GM10847 (cell line): Measurements from ENCODE around the gene RSAD1.
A peak's percentile ranks its signal among the peaks of the same experiment; 100 is the strongest.

Experiments
- POLR2A ChIP-seq: IDR thresholded peaks from 2 replicates; pipeline ENCODE4 v1.6.1; 2011; ENCODE audit not compliant: insufficient read length; ENCODE audit errors: extremely low read depth

Gene RSAD1

DNA sequence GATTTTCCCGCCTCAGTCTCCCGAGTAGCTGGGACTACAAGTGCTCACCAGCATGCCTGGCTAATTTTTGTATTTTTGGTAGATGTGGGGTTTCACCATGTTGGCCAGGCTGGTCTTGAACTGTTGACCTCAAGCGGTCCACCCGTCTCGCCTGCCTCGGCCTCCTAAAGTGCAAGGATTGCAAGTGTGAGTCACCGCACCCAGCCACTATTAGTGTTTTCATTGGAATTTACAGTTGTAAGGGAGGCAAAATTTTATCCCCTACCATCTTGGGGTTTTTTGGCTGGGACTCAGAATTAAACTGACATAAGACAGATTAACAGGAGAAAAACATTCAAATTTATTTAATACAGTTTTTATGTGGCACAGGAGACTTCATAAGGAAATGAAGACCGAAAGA lies 17.3 kb downstream of the RSAD1 start:
- no peak for TF ChIP-seq POLR2A

DNA sequence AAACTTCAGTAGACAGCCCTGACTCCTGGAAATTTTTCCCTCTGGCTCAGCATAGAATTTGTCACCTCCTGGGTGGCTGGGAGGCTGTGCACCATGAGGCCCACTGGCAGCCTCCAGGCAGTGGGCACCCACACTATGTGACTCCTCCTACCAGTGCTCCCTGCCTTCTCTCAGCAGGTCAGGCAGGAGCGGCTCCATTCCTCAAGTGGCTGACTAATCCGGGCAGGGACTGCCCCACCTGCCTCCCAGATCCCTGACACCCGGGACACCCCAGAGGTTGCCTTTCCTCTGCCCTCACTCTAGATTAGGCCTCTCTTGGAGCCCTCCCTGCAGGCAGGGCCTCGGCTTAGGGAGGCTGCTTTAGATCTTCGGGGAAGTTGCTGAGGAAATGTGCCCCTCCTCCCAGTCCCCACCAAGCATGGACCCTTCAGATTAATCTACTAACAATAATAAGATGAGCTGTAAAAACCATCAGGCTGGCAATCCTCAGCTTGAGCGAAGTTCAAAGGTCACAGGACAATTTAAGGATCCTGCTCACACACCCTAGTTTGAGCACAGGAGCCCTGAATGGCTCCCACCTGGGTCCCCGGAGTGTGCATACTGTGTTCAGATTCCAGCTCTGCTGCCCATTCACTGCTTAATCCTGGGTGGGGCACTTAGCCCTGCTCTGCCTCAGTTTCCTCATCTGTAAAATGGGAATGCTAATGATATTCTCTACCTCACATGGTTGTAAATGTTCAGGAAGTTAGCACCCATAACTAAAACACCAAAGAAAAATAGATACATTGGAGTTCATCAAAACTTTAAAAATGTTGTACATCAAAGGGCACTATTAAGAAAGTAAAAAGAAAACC lies 19.6 kb downstream of the RSAD1 start:
- no peak for TF ChIP-seq POLR2A

DNA sequence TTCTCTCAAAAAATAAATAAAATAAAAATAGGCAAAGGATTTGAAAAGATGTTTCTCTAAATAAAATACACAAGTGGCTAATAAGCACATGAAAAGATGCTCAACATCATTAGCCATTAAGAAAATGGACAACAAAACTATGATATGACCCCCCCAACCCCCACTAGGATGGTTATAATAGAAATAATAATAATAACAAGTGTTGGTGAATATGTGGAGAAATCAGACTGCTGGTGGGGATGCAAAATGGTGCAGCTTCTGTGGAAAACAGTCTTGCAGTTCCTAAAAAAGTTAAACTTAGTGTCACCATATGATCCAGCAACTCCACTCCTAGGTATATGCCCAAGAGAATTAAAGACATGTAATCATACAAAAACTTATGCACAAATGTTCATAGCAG lies 20.6 kb downstream of the RSAD1 start:
- no peak for TF ChIP-seq POLR2A

DNA sequence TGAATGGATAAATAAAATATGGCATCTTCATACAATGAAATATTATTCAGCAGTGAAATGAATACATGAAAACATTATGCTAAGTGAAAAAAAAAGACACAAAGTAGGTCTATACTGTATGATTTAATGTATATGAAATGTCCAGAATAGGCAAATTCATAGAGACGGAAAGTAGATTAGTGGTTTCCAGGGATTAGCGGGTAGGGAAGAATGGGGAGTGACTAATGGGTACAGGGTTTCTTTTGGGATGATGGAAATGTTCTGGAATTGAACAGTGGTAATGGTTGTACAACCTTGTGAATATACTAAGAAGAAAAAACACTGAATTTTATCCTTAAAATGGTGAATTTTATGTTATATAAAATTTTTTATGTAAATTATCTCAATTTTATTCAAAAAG lies 21.1 kb downstream of the RSAD1 start:
- no peak for TF ChIP-seq POLR2A

DNA sequence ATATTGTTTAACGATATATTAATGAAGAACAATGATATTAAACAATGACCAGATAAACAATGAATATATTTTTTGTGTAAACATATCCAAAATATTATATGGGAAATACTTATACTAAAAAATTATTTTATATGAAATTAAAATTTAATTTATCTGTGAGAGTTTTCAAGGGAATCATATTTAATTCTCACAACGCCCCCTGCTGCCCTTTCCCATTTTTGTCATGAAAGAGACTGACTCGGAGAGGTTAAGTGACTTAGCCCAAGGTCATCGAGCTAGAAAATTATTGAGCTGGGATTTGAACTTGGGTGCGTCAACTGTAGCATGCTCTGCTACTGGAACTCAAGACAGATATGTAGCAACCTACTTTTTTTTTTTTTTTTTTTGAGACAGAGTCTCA lies 22.4 kb downstream of the RSAD1 start:
- TF ChIP-seq POLR2A, result no peak

DNA sequence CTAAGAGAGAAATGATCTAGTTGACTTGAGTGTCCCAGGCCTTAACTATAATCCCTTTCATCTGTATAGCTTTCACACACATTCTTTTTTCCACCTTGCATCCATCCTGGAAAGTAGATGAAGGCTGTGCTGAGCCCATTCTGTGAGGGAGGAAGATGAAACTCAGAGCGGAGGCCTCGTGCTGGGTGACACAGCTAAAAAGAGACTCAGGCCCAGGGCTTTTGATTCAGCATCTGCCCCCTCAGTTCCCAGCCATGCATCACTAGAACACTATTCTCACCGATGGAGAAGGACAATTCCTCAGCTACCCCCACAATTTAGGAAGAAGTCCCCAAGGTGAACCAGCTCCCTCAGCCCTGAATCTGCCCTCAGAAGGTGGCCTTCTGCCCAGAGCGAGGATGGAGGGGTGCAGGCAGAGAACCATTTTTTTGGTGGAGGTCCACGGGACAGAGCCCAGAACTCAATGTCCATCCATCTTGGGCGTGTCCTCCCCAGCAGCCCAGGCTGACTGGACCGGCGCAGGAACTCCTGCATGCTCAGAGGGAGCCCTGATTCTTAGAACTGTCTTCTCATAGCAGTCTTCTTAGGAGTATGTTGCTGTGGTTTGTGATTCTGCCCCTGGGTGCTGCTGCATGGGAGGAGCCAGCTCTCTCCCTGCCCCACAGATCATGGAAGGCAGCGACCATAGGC lies 23.8 kb downstream of the RSAD1 start:
- TF ChIP-seq POLR2A, result no peak

DNA sequence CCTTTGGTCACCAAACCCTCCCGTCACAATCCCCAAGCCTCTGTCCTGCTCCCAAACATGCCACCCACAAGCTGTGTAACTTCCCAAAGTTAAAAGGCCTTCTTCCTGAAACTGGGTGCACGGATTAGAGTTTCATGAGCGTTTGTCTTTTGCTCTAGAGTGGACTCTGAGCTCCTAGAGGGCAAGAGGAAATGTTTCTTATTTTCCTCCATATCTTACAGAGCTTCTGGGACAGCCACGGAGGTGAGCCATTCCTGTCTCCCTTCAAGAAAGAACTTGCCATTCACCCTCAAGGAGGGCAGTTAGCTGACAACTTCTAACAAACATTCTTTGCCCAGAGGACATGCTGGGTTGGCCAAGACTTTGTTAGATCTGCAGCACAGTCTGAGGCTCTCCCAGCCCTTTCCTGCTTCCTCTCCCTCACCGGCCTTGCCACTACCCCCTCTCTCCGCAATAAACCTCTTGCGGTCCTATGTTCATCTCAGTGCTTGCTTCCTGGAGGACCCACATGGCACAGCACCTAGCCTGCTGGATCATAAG lies 27.0 kb downstream of the RSAD1 start:
- no peak for TF ChIP-seq POLR2A

DNA sequence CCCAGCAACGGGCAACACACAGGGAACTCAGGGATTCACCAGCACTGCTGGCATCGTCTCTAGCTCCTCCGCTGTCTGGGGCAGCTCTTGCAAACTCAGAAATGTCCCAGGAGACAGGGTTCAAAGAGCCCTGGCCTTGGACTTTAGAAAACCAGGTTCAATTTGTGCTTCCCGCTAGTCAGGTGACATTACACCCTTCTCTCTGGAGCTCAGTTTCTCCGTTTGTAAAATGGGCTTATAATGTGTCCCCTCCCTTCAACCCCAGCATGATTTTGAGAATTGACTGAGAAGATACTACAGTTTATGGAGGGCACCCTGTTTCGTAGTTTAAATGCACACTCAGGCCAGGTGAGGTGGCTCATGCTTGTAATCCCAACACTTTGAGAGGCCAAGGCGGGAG lies 27.6 kb downstream of the RSAD1 start:
- TF ChIP-seq POLR2A, result no peak

DNA sequence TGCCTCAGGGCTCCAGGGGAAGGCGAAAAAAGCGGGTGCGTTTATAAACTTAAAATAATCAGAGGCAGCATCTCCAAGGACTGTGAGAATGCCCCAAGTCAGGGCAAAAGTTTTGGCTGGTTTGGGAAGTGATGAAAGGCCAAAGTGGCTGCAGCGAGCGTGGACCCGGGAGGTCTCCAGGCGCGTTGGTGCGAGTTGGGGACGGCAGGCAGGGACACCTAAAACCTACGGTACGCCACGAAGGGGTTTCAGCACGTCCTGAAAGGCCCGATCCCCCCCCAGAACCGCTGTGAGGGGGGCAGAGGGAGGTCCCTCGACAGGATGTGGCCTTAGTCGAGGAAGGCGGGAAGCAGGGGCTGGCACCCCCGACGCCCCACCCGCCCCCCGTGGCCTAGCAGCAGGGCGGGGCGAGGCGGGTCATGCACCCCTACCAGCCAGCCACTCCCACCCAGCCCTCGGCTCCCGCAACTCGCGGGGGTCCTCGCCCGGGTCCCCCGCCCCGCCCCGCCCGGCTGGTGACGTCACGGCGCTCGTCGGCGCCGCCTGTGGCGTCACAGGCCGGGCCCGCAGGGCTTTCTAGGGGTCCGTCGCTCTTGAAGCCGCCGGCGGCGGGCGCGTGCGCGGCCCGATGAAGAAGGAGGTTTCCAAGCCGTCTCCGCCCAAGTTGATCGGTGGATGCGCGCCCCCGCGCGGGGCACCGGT lies 29.4 kb downstream of the RSAD1 start, which contains the start of gene MYCBPAP:
MYCBPAP (plus strand) TSS at position 569 of the 702 bp plus-strand sequence. CDS start 236 bp downstream, outside the sequence.
- TF ChIP-seq POLR2A, result peak; percentile 45

DNA sequence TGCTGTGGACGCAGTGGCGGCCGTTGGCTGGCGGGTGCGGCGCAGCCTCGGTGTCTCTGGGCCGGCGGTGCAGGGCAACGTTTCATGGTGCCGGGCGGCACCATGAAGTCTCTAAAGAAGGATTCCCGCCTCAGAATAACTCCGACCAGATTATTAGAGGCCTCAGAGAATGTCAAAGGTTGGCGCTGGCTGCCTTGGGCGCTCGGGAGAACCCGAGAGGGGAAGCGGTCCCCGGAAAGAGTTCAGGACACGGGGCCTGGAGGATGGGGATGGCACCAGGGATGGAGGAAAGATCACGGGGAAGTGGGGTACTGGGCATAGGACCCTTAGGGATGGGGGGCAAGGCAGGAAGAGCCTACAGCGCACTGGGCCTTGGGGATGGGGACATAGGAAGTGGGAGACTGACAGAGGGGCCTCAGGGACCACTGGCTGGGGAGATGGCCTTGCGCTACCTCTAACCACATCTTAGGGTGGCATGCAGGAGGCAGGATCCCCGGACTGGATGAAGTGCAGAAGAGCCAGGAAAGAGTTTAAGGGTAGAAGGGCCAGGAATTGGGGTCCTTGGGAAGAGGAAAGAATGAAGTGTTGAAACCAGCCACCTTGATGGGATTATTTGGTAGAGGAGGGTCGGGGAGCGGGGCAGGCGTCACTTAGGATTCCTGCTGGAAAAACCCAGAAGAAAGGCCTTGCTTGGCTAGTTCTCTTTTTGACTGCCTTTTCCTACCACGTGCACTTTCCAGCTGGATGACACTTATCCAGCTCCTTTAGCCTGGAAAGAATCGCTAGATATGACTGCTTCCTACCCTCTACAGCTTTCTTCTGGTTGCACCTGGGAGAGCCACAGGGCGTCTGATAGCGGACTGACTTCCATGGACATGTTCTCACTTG lies 30.2 kb downstream of the RSAD1 start:
- no peak for TF ChIP-seq POLR2A

DNA sequence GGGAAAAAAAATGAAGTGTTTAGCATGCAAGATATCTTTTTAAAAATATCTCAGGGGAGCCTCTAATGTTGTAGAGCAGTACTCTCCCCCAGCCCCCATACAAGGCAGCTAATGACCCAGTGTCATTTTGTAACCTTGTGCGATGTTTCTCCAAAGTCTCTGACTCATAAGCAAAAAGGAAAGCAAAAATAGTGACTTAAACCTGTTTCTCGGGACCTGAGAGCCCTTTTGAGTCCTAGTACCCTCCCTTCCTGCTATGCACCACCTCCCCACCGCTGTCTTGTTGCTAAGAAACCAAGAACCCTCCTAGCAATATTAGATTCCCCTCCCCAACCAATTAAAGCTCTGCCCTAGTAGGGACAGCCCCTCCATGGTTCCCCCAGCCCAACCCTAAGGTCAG lies 32.4 kb downstream of the RSAD1 start:
- TF ChIP-seq POLR2A, result no peak

DNA sequence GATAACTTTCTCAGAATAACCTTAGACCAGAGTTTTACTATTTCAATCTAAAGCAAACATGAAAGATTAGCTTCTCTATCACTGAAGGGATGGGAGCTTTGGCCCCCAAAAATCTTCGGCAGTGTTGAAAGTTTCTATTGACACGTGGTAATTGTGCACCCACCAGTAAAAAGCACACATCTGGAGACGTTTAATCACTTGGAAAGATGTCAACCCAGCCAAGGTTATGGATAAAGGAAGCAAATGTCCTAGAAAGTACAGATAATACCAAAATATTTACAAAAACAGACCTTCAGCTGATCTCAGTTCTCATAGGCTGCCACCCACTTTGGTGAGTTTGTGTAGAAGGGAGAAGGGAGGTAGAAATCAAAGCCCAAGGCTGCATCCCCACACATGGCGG lies 34.8 kb downstream of the RSAD1 start:
- TF ChIP-seq POLR2A, result no peak

DNA sequence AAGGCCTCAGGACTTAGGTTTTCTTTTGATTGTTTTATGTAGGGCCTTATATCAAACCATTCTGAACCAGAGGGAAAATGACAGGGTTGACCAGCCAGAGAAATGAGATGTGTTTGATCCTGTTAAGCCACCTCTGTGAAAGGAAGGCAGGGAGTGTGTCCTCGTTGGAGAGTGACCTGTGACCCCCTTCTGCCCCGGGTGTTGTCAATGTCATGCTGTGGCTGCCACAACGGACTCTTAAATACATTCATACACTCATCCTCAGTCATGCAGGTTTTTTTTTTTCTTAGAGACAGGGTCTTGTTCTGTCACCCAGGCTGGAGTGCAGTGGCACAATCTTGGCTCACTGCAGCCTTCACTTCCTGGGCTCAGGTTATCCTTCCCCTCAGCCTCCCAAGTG lies 35.7 kb downstream of the RSAD1 start:
- TF ChIP-seq POLR2A, result no peak

DNA sequence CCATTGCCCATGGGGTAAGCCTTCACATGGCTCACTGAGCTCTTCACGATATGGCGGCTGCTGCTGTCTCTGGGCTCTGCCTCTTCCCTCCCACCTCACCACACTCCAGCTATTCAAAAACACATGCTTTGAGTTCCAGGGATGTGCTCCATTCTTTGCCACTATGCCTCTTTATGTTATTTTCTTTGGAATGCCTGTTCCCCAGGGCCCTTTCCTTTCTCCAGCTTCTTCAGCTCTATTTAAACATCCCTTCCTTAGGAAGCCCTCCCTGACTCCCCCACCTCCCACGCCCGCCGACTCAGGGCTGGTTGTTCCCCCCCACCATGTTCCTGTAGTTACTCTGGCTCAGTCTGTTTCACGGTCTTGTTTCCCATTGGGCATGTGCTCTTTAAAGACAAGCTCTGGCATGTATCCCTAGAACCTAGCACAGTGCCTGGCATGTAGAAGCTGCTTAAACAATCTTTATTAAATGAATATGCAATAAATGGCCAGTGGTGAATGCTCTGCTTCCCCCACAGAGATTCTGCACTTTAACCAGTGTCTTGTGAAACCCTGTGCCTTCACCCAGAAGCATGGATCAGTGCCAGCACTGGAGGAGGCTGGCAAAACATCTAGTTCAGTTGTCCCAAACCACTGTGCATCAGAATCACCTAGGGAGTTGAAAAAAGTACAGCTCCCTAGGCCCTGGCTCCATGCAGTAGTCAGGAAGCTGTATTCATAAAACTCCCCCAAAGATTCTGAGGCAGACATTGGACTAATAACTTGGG lies 36.5 kb downstream of the RSAD1 start:
- TF ChIP-seq POLR2A, result no peak
